ENCODE measurements around the gene LASP1. TPM values are rescaled to one million over a fixed set of nuclear protein-coding genes. Genes with fewer than 3 reads are reported as not detected.

Gene LASP1
- total RNA-seq, 1 experiment from 2014 or later = 479 TPM

GRCh38 chr17:38898812-38899348 lies 29.0 kb downstream of the LASP1 start:
- intact Hi-C loops (cut with micrococcal nuclease; ENCODE audit: unreplicated experiment) = no loop called here
- no peaks in the 10 kb centered on the region for H3K9me3 Mint-ChIP-seq (ENCODE audit: low read depth, unreplicated experiment)
- no peak overlapping the region for H3K4me3 Mint-ChIP-seq (ENCODE audit: low read depth, unreplicated experiment)
- H3K4me1 Mint-ChIP-seq (ENCODE audit: low read depth, unreplicated experiment) = peaks cover 24% of the 10 kb centered on the region
- no peaks in the 10 kb centered on the region for H3K27me3 Mint-ChIP-seq (ENCODE audit: unreplicated experiment)
- BruUV-seq (replicated peaks) = no TSS peak
- peaks cover 83% of the 10 kb centered on the region for H3K36me3 Mint-ChIP-seq (ENCODE audit: insufficient read depth, unreplicated experiment)
- DNase-seq = no peak
- H3K27ac Mint-ChIP-seq (ENCODE audit: unreplicated experiment) = no peak overlapping the region
- no peak for TF ChIP-seq CTCF (IDR thresholded peaks at IDR 0.05; ENCODE audit: unreplicated experiment)
- CTCF ChIA-PET = interaction anchor here (0.6 kb wide), 1 partner anchor 183 kb away, joined by 3 read pairs; no protein-coding TSS in a partner anchor

DNA sequence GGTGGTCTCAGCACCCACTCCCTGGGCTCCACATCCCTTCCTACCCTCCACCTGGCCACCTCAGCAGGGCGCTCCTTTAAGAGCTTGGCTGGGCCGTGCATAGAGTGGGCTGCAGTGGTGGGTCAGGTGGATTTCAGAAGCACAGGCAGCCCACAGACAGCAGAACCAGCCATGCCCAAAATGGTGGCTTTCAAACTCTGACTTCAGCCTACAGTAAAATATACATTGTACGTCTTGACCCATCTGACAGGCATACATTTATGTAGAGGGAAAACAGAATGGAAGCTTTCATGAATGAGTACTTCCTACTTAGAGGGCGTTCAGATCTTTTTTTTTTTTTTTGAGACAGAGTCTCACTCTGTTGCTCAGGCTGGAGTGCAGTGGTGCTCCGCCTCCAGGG lies 29.6 kb downstream of the LASP1 start:
- intact Hi-C loops (cut with micrococcal nuclease; ENCODE audit: unreplicated experiment) = no loop called here
- Mint-ChIP-seq H3K36me3 (ENCODE audit: insufficient read depth, unreplicated experiment) (peaks cover 83% of the 10 kb centered on the region), H3K27ac (ENCODE audit: unreplicated experiment) (no peak overlapping the region), H3K4me1 (ENCODE audit: low read depth, unreplicated experiment) (peaks cover 24% of the 10 kb centered on the region), H3K4me3 (ENCODE audit: low read depth, unreplicated experiment) (no peak overlapping the region), H3K27me3 (ENCODE audit: unreplicated experiment) (no peaks in the 10 kb centered on the region), H3K9me3 (ENCODE audit: low read depth, unreplicated experiment) (no peaks in the 10 kb centered on the region)
- no peak for DNase-seq
- no peak for TF ChIP-seq CTCF (IDR thresholded peaks at IDR 0.05; ENCODE audit: unreplicated experiment)
- CTCF ChIA-PET = interaction anchor here (0.6 to 0.9 kb wide), 2 partner anchors 28 to 182 kb away, joined by 3 read pairs; no protein-coding TSS in a partner anchor
- BruUV-seq (replicated peaks) = no TSS peak

GRCh38 chr17:38900978-38901656 lies 31.3 kb downstream of the LASP1 start:
- peak; percentile 55 for DNase-seq
- intact Hi-C loops (cut with micrococcal nuclease; ENCODE audit: unreplicated experiment) = no loop called here
- Mint-ChIP-seq H3K36me3 (ENCODE audit: insufficient read depth, unreplicated experiment) (peaks cover 87% of the 10 kb centered on the region), H3K27ac (ENCODE audit: unreplicated experiment) (peak overlapping the region; percentile 60), H3K4me1 (ENCODE audit: low read depth, unreplicated experiment) (peaks cover 24% of the 10 kb centered on the region), H3K4me3 (ENCODE audit: low read depth, unreplicated experiment) (no peak overlapping the region), H3K27me3 (ENCODE audit: unreplicated experiment) (no peaks in the 10 kb centered on the region), H3K9me3 (ENCODE audit: low read depth, unreplicated experiment) (no peaks in the 10 kb centered on the region)
- CTCF ChIA-PET = interaction anchor here (1.8 kb wide), 1 partner anchor 31 kb away, joined by 3 read pairs; the partner anchor contains the start of gene LASP1
- no TSS peak for BruUV-seq (replicated peaks)
- no peak for TF ChIP-seq CTCF (IDR thresholded peaks at IDR 0.05; ENCODE audit: unreplicated experiment)

DNA sequence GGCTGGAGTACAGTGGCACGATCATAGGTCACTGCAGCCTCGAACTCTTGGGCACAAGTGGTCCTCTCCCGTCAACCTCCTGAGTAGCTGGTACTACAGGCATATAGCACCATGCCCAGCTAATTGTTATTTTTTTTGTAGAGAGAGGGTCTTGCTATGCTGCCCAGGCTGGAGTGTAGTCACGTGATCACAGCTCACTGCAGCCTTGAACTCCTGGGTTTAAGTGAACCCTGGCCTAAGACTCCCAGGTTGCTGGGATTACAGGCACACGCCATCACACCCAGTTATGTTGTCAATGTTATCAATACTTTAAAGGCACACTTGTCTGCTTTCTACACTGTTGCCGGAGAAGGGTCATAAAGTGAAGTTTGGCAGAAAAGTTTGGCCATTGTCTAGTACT lies 33.5 kb downstream of the LASP1 start:
- Mint-ChIP-seq H3K9me3 (ENCODE audit: low read depth, unreplicated experiment) (no peaks in the 10 kb centered on the region), H3K4me3 (ENCODE audit: low read depth, unreplicated experiment) (no peak overlapping the region), H3K4me1 (ENCODE audit: low read depth, unreplicated experiment) (peaks cover 23% of the 10 kb centered on the region), H3K36me3 (ENCODE audit: insufficient read depth, unreplicated experiment) (peaks cover 87% of the 10 kb centered on the region), H3K27me3 (ENCODE audit: unreplicated experiment) (no peaks in the 10 kb centered on the region), H3K27ac (ENCODE audit: unreplicated experiment) (no peak overlapping the region)
- intact Hi-C loops (cut with micrococcal nuclease; ENCODE audit: unreplicated experiment) = no loop called here
- CTCF ChIA-PET = interaction anchor here (1.2 kb wide), 2 partner anchors 11 to 32 kb away, joined by 4 read pairs; no protein-coding TSS in a partner anchor
- DNase-seq = no peak
- no TSS peak for BruUV-seq (replicated peaks)
- TF ChIP-seq CTCF (IDR thresholded peaks at IDR 0.05; ENCODE audit: unreplicated experiment) = no peak

Measured in Calu3 (cell line).